GM12873 (cell line): Measurements from ENCODE around the gene GNAI3.

Source experiments
- CTCF ChIP-seq: IDR thresholded peaks from 2 replicates; pipeline ENCODE4 v1.5.1; 2012; ENCODE audit warnings: low read depth, mild to moderate bottlenecking, moderate library complexity, low read length, control low read depth; ENCODE audit not compliant: insufficient read depth; ENCODE audit errors: missing control alignments

GNAI3 gene

GRCh38 chr1:109630898-109631512, 82.6 kb downstream of the GNAI3 start:
- no peak for TF ChIP-seq CTCF

DNA sequence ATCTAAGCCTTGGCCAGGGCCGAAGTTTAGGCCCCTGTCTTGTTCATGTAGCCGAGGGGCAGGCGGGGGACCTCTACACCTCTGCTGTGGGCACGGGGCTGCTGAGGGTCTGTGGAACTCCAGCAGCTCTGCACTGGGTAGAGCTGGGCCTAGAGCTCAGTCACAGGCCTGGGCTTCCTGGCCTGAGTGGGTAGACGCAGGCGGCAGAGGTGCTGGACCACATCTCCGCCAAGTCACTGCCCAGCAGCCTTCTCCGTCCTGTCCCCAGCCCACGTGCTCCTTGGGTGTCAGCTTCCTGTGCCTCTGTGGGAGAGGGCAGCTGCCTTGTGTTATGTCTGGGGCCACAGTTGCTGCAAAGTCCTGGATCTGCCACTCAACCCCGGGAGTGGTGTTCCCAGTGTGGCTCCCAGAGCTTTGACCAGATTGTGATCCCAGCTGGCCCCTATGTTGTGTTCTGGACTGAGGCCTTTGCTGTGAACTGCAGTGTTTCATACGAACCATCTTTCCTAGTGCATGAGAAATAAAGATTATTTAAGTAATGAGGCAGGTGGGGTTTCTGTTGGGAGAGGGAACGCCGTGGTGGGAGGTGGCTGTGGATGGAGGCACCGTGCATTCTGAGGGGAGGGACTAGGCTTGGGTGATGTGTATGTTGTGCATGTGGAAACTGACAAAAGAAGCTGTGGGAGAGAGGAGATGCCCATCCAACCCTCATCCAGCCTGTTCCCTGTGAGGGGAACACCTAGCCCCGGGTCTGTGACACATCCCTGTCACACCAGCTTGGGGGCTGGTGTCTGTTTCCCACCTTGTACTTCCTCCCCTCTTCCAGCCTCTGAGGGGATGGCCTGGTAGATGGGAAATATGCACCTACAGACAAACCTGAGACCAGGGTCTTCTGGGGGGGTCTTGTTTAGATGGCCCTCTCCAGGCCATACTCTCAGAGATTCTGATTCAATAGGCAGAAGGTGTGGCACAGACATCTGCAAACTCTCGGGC, 83.4 kb downstream of the GNAI3 start:
- no peak for TF ChIP-seq CTCF

DNA sequence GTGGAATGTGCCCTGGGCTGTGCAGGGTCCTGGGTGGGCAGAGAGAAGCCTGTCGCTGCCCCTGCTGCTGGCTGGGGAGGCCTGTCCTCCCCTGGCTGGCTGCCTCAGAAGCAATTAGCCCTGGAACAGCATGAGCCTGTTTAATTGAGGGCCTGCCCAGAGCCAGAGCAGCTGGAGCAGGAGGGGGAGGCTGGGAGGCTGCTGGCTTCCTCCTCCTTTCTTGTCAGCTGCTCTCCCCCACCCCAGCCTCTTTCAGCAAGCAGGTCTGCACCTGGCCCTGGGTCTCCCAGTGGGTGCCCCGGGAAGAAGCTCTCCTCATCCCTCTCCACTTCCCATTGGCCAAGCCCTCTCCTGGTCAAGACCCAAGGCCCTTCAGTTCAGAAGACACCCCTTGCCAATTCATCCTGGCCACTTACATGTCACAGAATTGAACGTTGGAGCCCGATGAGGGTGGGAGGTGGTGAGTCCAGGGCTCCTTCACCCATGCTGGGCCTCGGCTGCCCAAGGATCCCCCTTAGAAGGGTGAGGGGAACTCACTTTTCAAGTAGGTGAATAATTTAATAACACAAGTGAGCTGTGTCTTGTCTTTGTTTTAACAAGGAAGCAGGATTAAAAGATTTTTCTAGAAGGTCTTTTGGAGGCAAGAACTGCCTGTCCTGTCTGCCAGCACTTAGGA, 84.4 kb downstream of the GNAI3 start:
- no peak for TF ChIP-seq CTCF

DNA sequence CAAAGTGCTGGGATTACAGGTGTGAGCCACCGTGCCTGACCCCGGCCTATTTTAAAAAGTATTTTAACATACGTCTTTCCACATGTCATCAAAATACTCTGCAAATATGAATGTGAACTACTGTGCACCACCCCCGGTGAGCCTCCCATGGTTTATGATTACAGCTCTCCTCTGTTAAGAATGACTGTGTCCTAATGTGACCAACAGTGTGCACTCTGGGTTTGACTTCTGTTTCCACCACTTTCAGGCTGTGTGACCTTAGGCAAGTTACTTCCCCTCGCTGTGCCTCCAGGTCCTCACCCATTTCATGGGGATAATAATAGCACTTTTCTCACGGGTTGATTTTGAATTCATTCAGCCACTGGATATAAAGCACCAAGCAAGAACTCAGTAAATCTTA, 85.9 kb downstream of the GNAI3 start:
- no peak for TF ChIP-seq CTCF

DNA sequence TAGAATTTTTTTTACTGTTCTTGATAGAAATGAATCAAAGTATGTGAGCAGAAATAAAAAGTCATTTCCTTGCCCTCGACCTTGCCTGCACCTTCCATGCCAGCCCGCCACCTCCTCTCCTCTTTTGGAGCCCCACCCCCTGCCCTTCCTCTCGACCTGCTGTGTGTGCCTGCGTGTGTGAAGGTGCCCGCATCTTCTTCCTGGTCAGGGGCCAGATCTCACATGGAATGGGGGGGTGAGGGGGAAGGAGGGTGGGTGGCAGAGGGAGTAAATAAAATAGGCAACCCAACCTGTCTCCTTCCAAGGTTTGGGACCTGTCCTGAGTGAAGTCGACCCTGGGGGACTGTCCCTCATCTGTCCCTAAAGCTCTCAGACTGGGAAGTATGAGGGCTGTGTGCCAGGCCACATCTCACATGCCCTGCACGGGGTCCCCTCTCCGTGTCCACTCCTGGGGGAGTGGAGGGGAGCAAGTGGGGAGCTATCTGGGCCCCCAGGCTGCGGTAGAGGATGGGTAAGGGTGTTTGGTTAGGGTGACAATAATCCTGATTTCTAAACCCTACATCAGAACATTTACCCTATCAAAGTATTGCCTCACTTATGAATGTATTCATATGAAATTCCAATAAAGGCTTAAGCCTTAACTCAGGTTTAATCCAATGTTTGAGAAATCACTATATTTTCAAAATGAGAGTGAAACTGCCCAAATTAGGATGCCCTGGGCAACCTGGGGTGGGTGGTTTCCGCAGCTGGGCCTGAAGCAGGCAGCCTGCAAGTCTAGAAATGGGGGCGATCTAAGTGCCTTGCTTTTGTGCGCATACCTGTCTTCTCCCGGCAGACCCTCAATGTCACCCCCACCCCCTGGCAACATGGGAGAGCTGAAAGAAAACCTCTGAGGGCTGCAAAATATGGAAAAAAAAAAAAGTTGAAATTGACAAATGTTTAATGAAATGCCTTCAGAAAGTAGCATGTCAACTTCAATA, 86.6 kb downstream of the GNAI3 start:
- TF ChIP-seq CTCF: no peak

DNA sequence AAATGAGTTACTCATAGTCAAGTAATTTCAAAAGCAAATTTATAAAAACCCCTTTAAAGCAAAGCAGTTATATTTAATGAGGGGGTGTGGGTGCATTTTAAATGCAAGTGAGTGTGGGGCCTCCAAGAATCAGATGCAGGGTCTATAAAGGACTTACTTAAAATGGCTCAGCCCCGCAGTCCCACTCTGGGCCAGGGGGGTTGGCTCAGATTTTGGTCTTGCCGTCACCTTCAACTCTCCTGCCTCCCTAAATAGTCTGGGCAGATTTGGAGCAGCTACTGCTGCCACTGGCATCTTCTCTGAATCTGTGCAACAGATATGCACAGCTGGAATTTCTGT, 87.4 kb downstream of the GNAI3 start:
- no peak for TF ChIP-seq CTCF
